ENCODE data around the gene PTPRE. TPM values are rescaled to one million over a fixed set of nuclear protein-coding genes. Genes with fewer than 3 reads are reported as not detected.

The PTPRE gene
- total RNA-seq, 1 experiment from 2014 or later = 20.4 TPM

- no peaks in the 10 kb centered on the region for H3K79me2 ChIP-seq (ENCODE audit: low read length)
- H3K9ac ChIP-seq (ENCODE audit: low read length) = no peak overlapping the region
- no peaks in the 10 kb centered on the region for H3K9me3 ChIP-seq (ENCODE audit: low read length)
- no peaks in the 10 kb centered on the region for H4K20me1 ChIP-seq (ENCODE audit: insufficient read depth, low read depth, low read length)
- H2AFZ ChIP-seq (ENCODE audit: low read length) = no peak overlapping the region
- H3K4me3 ChIP-seq (ENCODE audit: low read length) = no peak overlapping the region
- H3K36me3 ChIP-seq (ENCODE audit: insufficient read depth, low read length) = no peaks in the 10 kb centered on the region
- H3K27me3 ChIP-seq (ENCODE audit: low read length) = no peaks in the 10 kb centered on the region
- no peak overlapping the region for H3K27ac ChIP-seq (ENCODE audit: low read length)
- H3K4me1 ChIP-seq (ENCODE audit: low read length) = no peaks in the 10 kb centered on the region
- DNase-seq = no peak
- no peak overlapping the region for H3K4me2 ChIP-seq (ENCODE audit: low read depth, low read length, poor library complexity, severe bottlenecking)
- H3K9me2 ChIP-seq (replicated peaks; ENCODE audit: insufficient read depth, low read length) = no peaks in the 10 kb centered on the region
Measured at GRCh38 chr10:128081720-128082119, 174.8 kb downstream of the PTPRE start.

- Histone ChIP-seq H3K9me3 (ENCODE audit: low read length) (no peaks in the 10 kb centered on the region), H3K27ac (ENCODE audit: low read length) (no peak overlapping the region), H2AFZ (ENCODE audit: low read length) (no peak overlapping the region), H3K4me3 (ENCODE audit: low read length) (no peak overlapping the region), H3K9ac (ENCODE audit: low read length) (no peak overlapping the region), H4K20me1 (ENCODE audit: insufficient read depth, low read depth, low read length) (no peaks in the 10 kb centered on the region), H3K4me2 (ENCODE audit: low read depth, low read length, poor library complexity, severe bottlenecking) (no peak overlapping the region), H3K9me2 (replicated peaks; ENCODE audit: insufficient read depth, low read length) (no peaks in the 10 kb centered on the region), H3K4me1 (ENCODE audit: low read length) (peaks cover 9% of the 10 kb centered on the region; the same call in 1 of the 2 replicates), H3K79me2 (ENCODE audit: low read length) (no peaks in the 10 kb centered on the region), H3K27me3 (ENCODE audit: low read length) (no peaks in the 10 kb centered on the region), H3K36me3 (ENCODE audit: insufficient read depth, low read length) (no peaks in the 10 kb centered on the region)
- no peak for DNase-seq
Measured at GRCh38 chr10:128083191-128083895, 176.4 kb downstream of the PTPRE start.

GRCh38 chr10:128084364-128084763, 177.5 kb downstream of the PTPRE start:
- no peaks in the 10 kb centered on the region for H3K79me2 ChIP-seq (ENCODE audit: low read length)
- H3K27me3 ChIP-seq (ENCODE audit: low read length) = no peaks in the 10 kb centered on the region
- no peak overlapping the region for H2AFZ ChIP-seq (ENCODE audit: low read length)
- H3K4me2 ChIP-seq (ENCODE audit: low read depth, low read length, poor library complexity, severe bottlenecking) = no peak overlapping the region
- H3K36me3 ChIP-seq (ENCODE audit: insufficient read depth, low read length) = no peaks in the 10 kb centered on the region
- DNase-seq = no peak
- no peaks in the 10 kb centered on the region for H3K9me2 ChIP-seq (replicated peaks; ENCODE audit: insufficient read depth, low read length)
- H3K9ac ChIP-seq (ENCODE audit: low read length) = no peak overlapping the region
- H3K4me1 ChIP-seq (ENCODE audit: low read length) = peaks cover 9% of the 10 kb centered on the region
- H3K4me3 ChIP-seq (ENCODE audit: low read length) = no peak overlapping the region
- no peak overlapping the region for H3K27ac ChIP-seq (ENCODE audit: low read length)
- H4K20me1 ChIP-seq (ENCODE audit: insufficient read depth, low read depth, low read length) = no peaks in the 10 kb centered on the region
- H3K9me3 ChIP-seq (ENCODE audit: low read length) = no peaks in the 10 kb centered on the region

DNA sequence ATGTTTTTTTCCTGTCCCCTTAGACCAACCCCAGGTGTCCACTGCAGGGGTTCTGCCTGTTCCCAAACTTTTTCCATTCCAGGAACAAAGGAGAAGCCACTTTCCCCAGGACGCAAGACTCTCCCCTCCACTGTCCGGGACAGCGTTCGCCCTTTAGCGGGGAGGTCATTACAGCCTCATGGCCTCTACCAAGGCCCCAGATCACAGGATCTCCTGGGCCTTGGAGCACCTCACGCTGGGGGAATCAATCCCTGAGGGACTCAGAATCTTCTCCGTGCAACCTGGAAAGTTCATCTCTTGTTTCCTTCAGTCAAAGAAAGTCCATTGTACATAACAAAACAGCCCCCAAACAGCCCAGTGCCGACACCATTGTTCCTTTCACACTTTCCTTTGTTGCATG, 178.1 kb downstream of the PTPRE start:
- Histone ChIP-seq H3K79me2 (ENCODE audit: low read length) (no peaks in the 10 kb centered on the region), H3K27ac (ENCODE audit: low read length) (no peak overlapping the region), H3K4me2 (ENCODE audit: low read depth, low read length, poor library complexity, severe bottlenecking) (no peak overlapping the region), H4K20me1 (ENCODE audit: insufficient read depth, low read depth, low read length) (no peaks in the 10 kb centered on the region), H3K36me3 (ENCODE audit: insufficient read depth, low read length) (no peaks in the 10 kb centered on the region), H2AFZ (ENCODE audit: low read length) (no peak overlapping the region), H3K9ac (ENCODE audit: low read length) (no peak overlapping the region), H3K9me3 (ENCODE audit: low read length) (no peaks in the 10 kb centered on the region), H3K27me3 (ENCODE audit: low read length) (no peaks in the 10 kb centered on the region), H3K4me1 (ENCODE audit: low read length) (peaks cover 9% of the 10 kb centered on the region), H3K4me3 (ENCODE audit: low read length) (no peak overlapping the region), H3K9me2 (replicated peaks; ENCODE audit: insufficient read depth, low read length) (no peaks in the 10 kb centered on the region)
- no peak for DNase-seq

- Histone ChIP-seq H3K9ac (ENCODE audit: low read length) (no peak overlapping the region), H3K79me2 (ENCODE audit: low read length) (no peaks in the 10 kb centered on the region), H3K9me3 (ENCODE audit: low read length) (no peaks in the 10 kb centered on the region), H3K27me3 (ENCODE audit: low read length) (no peaks in the 10 kb centered on the region), H3K9me2 (replicated peaks; ENCODE audit: insufficient read depth, low read length) (no peaks in the 10 kb centered on the region), H3K4me2 (ENCODE audit: low read depth, low read length, poor library complexity, severe bottlenecking) (no peak overlapping the region), H2AFZ (ENCODE audit: low read length) (no peak overlapping the region), H3K4me1 (ENCODE audit: low read length) (peaks cover 9% of the 10 kb centered on the region), H3K4me3 (ENCODE audit: low read length) (no peak overlapping the region), H4K20me1 (ENCODE audit: insufficient read depth, low read depth, low read length) (no peaks in the 10 kb centered on the region), H3K36me3 (ENCODE audit: insufficient read depth, low read length) (no peaks in the 10 kb centered on the region), H3K27ac (ENCODE audit: low read length) (no peak overlapping the region)
- no peak for DNase-seq
Measured at GRCh38 chr10:128086003-128086863, 179.3 kb downstream of the PTPRE start.

- peaks cover 9% of the 10 kb centered on the region for H3K4me1 ChIP-seq (ENCODE audit: low read length)
- no peaks in the 10 kb centered on the region for H4K20me1 ChIP-seq (ENCODE audit: insufficient read depth, low read depth, low read length)
- no peaks in the 10 kb centered on the region for H3K9me2 ChIP-seq (replicated peaks; ENCODE audit: insufficient read depth, low read length)
- H3K4me3 ChIP-seq (ENCODE audit: low read length) = no peak overlapping the region
- H3K36me3 ChIP-seq (ENCODE audit: insufficient read depth, low read length) = no peaks in the 10 kb centered on the region
- no peak overlapping the region for H2AFZ ChIP-seq (ENCODE audit: low read length)
- no peaks in the 10 kb centered on the region for H3K27me3 ChIP-seq (ENCODE audit: low read length)
- peak; percentile 41 for DNase-seq
- H3K79me2 ChIP-seq (ENCODE audit: low read length) = no peaks in the 10 kb centered on the region
- H3K4me2 ChIP-seq (ENCODE audit: low read depth, low read length, poor library complexity, severe bottlenecking) = no peak overlapping the region
- H3K27ac ChIP-seq (ENCODE audit: low read length) = no peak overlapping the region
- H3K9me3 ChIP-seq (ENCODE audit: low read length) = no peaks in the 10 kb centered on the region
- H3K9ac ChIP-seq (ENCODE audit: low read length) = no peak overlapping the region
Measured at GRCh38 chr10:128087146-128087883, 180.4 kb downstream of the PTPRE start.

DNA sequence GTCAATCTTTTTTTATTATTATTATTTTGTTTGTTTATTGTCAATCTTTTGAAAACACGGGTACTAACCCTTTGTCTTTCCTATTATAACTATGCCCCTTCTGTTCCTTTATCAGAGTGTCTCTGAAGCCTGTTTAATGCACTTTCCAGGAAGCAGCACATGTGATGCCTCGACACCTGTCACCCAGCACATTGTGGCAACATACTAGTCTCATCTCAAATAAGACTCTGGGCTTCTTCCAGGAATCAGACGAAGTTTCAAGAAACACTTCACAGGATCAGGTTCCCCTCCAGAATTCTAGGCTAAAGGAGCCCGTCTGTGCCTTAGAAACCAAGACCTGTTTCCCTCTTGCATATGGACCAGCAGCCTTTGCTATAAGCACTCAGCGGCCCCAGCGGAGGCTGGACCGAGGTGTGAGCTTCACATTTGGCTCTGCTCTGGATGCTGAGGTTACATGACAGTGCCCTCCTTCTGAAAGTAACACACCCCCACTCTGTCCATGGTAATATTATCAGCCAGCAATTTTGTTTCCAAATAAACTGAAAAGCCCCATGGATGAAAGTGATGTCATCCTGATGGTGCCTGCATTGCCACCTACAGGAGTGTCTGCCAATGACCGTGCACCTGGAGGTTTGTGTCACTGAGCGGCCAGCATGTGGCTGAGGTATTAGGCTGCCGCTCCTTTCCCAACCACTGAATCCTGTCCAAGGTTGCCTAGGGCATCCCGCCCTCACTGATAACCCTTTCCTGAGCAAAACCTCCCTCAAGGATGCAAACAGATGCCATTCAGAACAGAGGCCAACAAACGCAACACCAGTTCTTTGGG, 181.2 kb downstream of the PTPRE start:
- no peak overlapping the region for H2AFZ ChIP-seq (ENCODE audit: low read length)
- DNase-seq = peak; percentile 54
- H3K4me2 ChIP-seq (ENCODE audit: low read depth, low read length, poor library complexity, severe bottlenecking) = no peak overlapping the region
- H3K27me3 ChIP-seq (ENCODE audit: low read length) = no peaks in the 10 kb centered on the region
- no peaks in the 10 kb centered on the region for H3K79me2 ChIP-seq (ENCODE audit: low read length)
- no peak overlapping the region for H3K9ac ChIP-seq (ENCODE audit: low read length)
- H3K9me2 ChIP-seq (replicated peaks; ENCODE audit: insufficient read depth, low read length) = no peaks in the 10 kb centered on the region
- H4K20me1 ChIP-seq (ENCODE audit: insufficient read depth, low read depth, low read length) = no peaks in the 10 kb centered on the region
- peaks cover 9% of the 10 kb centered on the region for H3K4me1 ChIP-seq (ENCODE audit: low read length)
- H3K4me3 ChIP-seq (ENCODE audit: low read length) = no peak overlapping the region
- H3K36me3 ChIP-seq (ENCODE audit: insufficient read depth, low read length) = no peaks in the 10 kb centered on the region
- H3K27ac ChIP-seq (ENCODE audit: low read length) = no peak overlapping the region
- H3K9me3 ChIP-seq (ENCODE audit: low read length) = no peaks in the 10 kb centered on the region
